CD4-positive, alpha-beta T cell (primary cell): Measurements from ENCODE around the gene BLOC1S5. TPM values are rescaled to one million over a fixed set of nuclear protein-coding genes. Genes with fewer than 3 reads are reported as not detected.

Experiments used
- ATAC-seq: fragments of 200-7000 bp; cut with Tn5 transposase; one replicate; pipeline ENCODE4 v1.10.0; 2022; ENCODE audit warnings: mild to moderate bottlenecking; ENCODE audit not compliant: poor library complexity
- CTCF ChIA-PET: fragments of 350-600 bp; sonication (Branson Sonifier 250); formaldehyde crosslinking; loops from one replicate; lab custom pipeline; 2021; ENCODE audit warnings: antibody characterized with exemption, inconsistent platforms; lab: Charles Lee
- POLR2A ChIA-PET: fragments of 350-600 bp; sonication (Branson Sonifier 250); formaldehyde crosslinking; loops from one replicate; lab custom pipeline; 2021; ENCODE audit warnings: antibody characterized with exemption, inconsistent platforms; lab: Charles Lee
- DNase-seq, 14 experiments: peaks; one replicate each; pipeline ENCODE4 v3.0.0-alpha.2; 2013 to 2020; ENCODE audit warnings: mixed read lengths in 2 of 14
- H3K27ac ChIP-seq, 2 donors: one replicate each; pipeline versions ENCODE4 v1.5.1 to v1.7.0; 2013; ENCODE audit warnings: low read length in 2 of 2, low read depth in 1 of 2, mild to moderate bottlenecking in 1 of 2
- H3K27me3 ChIP-seq, 2 experiments: 1 replicate in 1 of 2; 2 replicates in 1 of 2; pipeline versions ENCODE4 v1.6.1 to v1.7.0; 2013; ENCODE audit warnings: low read length in 2 of 2, control low read depth in 1 of 2, mild to moderate bottlenecking in 1 of 2, moderate library complexity in 1 of 2; ENCODE audit not compliant: insufficient read depth in 2 of 2, control insufficient read depth in 1 of 2
- H3K36me3 ChIP-seq: one replicate; pipeline ENCODE4 v1.6.1; 2013; ENCODE audit warnings: low read length, control low read depth; ENCODE audit not compliant: insufficient read depth
- H3K4me1 ChIP-seq: one replicate; pipeline ENCODE4 v1.6.1; 2013; ENCODE audit warnings: low read length, control low read depth; ENCODE audit not compliant: insufficient read depth
- H3K4me3 ChIP-seq: one replicate; pipeline ENCODE4 v1.5.1; 2013; ENCODE audit warnings: mild to moderate bottlenecking, low read length, moderate library complexity
- H3K9me3 ChIP-seq, 2 experiments: 1 replicate in 1 of 2; 2 replicates in 1 of 2; pipeline versions ENCODE4 v1.6.1 to v1.7.0; 2013; ENCODE audit warnings: low read length in 2 of 2, mild to moderate bottlenecking in 2 of 2, control low read depth in 1 of 2, moderate library complexity in 1 of 2; ENCODE audit not compliant: control insufficient read depth in 1 of 2, insufficient read depth in 1 of 2
- H3K27ac Mint-ChIP-seq: one replicate; pipeline ENCODE4 v1.8.0; 2020; ENCODE audit warnings: mixed read lengths
- H3K27me3 Mint-ChIP-seq: one replicate; pipeline ENCODE4 v1.8.0; 2021; ENCODE audit warnings: mixed read lengths
- H3K36me3 Mint-ChIP-seq: one replicate; pipeline ENCODE4 v1.8.0; 2021; ENCODE audit warnings: low read depth, mixed read lengths
- H3K4me1 Mint-ChIP-seq: one replicate; pipeline ENCODE4 v1.8.0; 2021; ENCODE audit warnings: low read depth, mixed read lengths
- H3K4me3 Mint-ChIP-seq: one replicate; pipeline ENCODE4 v1.8.0; 2020; ENCODE audit warnings: mild to moderate bottlenecking, mixed read lengths
- H3K9me3 Mint-ChIP-seq: one replicate; pipeline ENCODE4 v1.8.0; 2020; ENCODE audit warnings: mixed read lengths
- CTCF ChIP-seq: fragments of 200-600 bp; IDR thresholded peaks from one replicate; pipeline ENCODE4 v1.8.0; 2022; ENCODE audit warnings: antibody characterized with exemption, mild to moderate bottlenecking
- intact Hi-C, 2 experiments: fragments of 100-400 bp; cut with DNase I in 1 of 2; cut with micrococcal nuclease in 1 of 2; formaldehyde crosslinking; loops; one replicate each; pipeline versions ENCODE4 v1.15.1 to v1.9.0; 2023 to 2025; cut with DNase I, micrococcal nuclease
- total RNA-seq, 174 experiments: library from RNA in 2 of 174; stranded (reverse) in 2 of 174; gene quantifications; one replicate each; pipeline ENCODE4 v1.2.3 and lab custom pipeline; 2021 to 2026

Gene BLOC1S5
- total RNA-seq, 2 experiments from 2014 or later: 5.7 to 7.2 TPM

GRCh38 chr6:8110117-8110721 lies 46.0 kb upstream of the BLOC1S5 start:
- TF ChIP-seq CTCF: no peak

GRCh38 chr6:8108759-8109539 lies 44.8 kb upstream of the BLOC1S5 start:
- ATAC-seq: no peak

More at GRCh38 chr6:8110117-8110721, 46.0 kb upstream of the BLOC1S5 start:
- no peak overlapping the region for H3K4me3 ChIP-seq
- Mint-ChIP-seq H3K27me3 (peaks cover 44% of the 10 kb centered on the region), H3K27ac (no peak overlapping the region), H3K4me3 (no peak overlapping the region), H3K9me3 (no peaks in the 10 kb centered on the region), H3K36me3 (no peaks in the 10 kb centered on the region), H3K4me1 (no peaks in the 10 kb centered on the region)
- intact Hi-C loops: no loop called here
- POLR2A ChIA-PET: no interaction called here
- H3K27me3 ChIP-seq: peaks cover 0 to 5% of the 10 kb centered on the region in 2 experiments
- H3K36me3 ChIP-seq: no peaks in the 10 kb centered on the region
- DNase-seq: no peak
- H3K9me3 ChIP-seq: no peaks in the 10 kb centered on the region
- CTCF ChIA-PET: interaction anchor here (0.6 kb wide), 1 partner anchor 667 kb away, joined by 3 read pairs; no protein-coding TSS in a partner anchor
- ATAC-seq: no peak
- H3K4me1 ChIP-seq: no peaks in the 10 kb centered on the region
- no peak overlapping the region for H3K27ac ChIP-seq

More at GRCh38 chr6:8108759-8109539, 44.8 kb upstream of the BLOC1S5 start:
- Mint-ChIP-seq H3K27ac (no peak overlapping the region), H3K36me3 (no peaks in the 10 kb centered on the region), H3K9me3 (no peaks in the 10 kb centered on the region), H3K4me3 (no peak overlapping the region), H3K4me1 (no peaks in the 10 kb centered on the region), H3K27me3 (peaks cover 41% of the 10 kb centered on the region)
- ChIA-PET POLR2A (no interaction called here), CTCF (no interaction called here)
- H3K27ac ChIP-seq: no peak overlapping the region
- no peak overlapping the region for H3K4me3 ChIP-seq
- peaks cover 0 to 5% of the 10 kb centered on the region in 2 experiments for H3K27me3 ChIP-seq
- no peak for TF ChIP-seq CTCF
- no peaks in the 10 kb centered on the region for H3K9me3 ChIP-seq
- intact Hi-C loops: loop anchor here in 1 of 2 experiments (5.0 to 10.0 kb wide), 3 partner anchors 326 to 794 kb away; partner anchors contain the start of genes SLC35B3 and SSR1
- no peaks in the 10 kb centered on the region for H3K4me1 ChIP-seq
- DNase-seq: no peak
- H3K36me3 ChIP-seq: no peaks in the 10 kb centered on the region
